IMR-90 (cell line): ENCODE results near the gene FOXP4. TPM values are rescaled to one million over a fixed set of nuclear protein-coding genes. Genes with fewer than 3 reads are reported as not detected.

Experiments
- ATAC-seq: fragments of 200-7000 bp; cut with Tn5 transposase; 2 replicates; pipeline ENCODE4 v1.9.1; 2020; ENCODE audit warnings: low read depth, mild to moderate bottlenecking, moderate library complexity
- BruUV-seq: library from RNA; stranded (reverse); fragments of 400-500 nt; replicated peaks from 2 replicates; lab custom pipeline; 2021; lab: Mats Ljungman, UMichigan
- CTCF ChIA-PET: fragments of 300-600 bp; formaldehyde crosslinking; extraction: SDS; loops from one replicate; lab custom pipeline; 2021; ENCODE audit warnings: antibody characterized with exemption; lab: Yijun Ruan, JAX
- POLR2A ChIA-PET: fragments of 300-600 bp; sonication (Branson Sonifier 250); formaldehyde crosslinking; loops from one replicate; lab custom pipeline; 2022; ENCODE audit warnings: antibody characterized with exemption; ENCODE audit not compliant: unreplicated experiment; lab: Charles Lee
- DNase-seq: peaks from one replicate; pipeline ENCODE4 v3.0.0; 2013
- H2AFZ ChIP-seq: replicated peaks from 2 replicates; pipeline ENCODE3; 2013; ENCODE audit warnings: low read length, mild to moderate bottlenecking; ENCODE audit not compliant: poor library complexity
- H2AK5ac ChIP-seq: 2 replicates; pipeline ENCODE4 v1.6.1; 2013; ENCODE audit warnings: low read depth, low read length, inconsistent platforms
- H2AK9ac ChIP-seq: replicated peaks from 2 replicates; pipeline ENCODE3; 2013; ENCODE audit warnings: mild to moderate bottlenecking, low read depth, low read length, moderate library complexity; ENCODE audit not compliant: poor library complexity
- H2BK120ac ChIP-seq: 2 replicates; pipeline ENCODE4 v1.6.1; 2013; ENCODE audit warnings: low read depth, low read length, inconsistent platforms
- H2BK15ac ChIP-seq: 3 replicates; pipeline ENCODE4 v1.6.1; 2013; ENCODE audit warnings: low read depth, low read length, inconsistent platforms
- H2BK20ac ChIP-seq: 2 replicates; pipeline ENCODE4 v1.6.1; 2013; ENCODE audit warnings: low read depth, mild to moderate bottlenecking, inconsistent platforms, low read length, moderate library complexity
- H2BK5ac ChIP-seq: 2 replicates; pipeline ENCODE4 v1.6.1; 2013; ENCODE audit warnings: mild to moderate bottlenecking, low read depth, low read length, inconsistent platforms; ENCODE audit not compliant: poor library complexity, severe bottlenecking
- H3K14ac ChIP-seq: replicated peaks from 2 replicates; pipeline ENCODE4 v1.6.1; 2013; ENCODE audit warnings: low read depth, low read length, inconsistent platforms
- H3K18ac ChIP-seq: 2 replicates; pipeline ENCODE4 v1.6.1; 2013; ENCODE audit warnings: low read depth, low read length, control low read depth
- H3K23ac ChIP-seq: 2 replicates; pipeline ENCODE4 v1.6.1; 2013; ENCODE audit warnings: low read depth, low read length, inconsistent platforms
- H3K27ac ChIP-seq: 2 replicates; pipeline ENCODE4 v1.5.1; 2013; ENCODE audit warnings: mild to moderate bottlenecking, control low read depth, low read length; ENCODE audit not compliant: insufficient read depth
- H3K27me3 ChIP-seq: 2 replicates; pipeline ENCODE4 v1.6.1; 2013; ENCODE audit warnings: low read length; ENCODE audit not compliant: control insufficient read depth, insufficient read depth
- H3K36me3 ChIP-seq: 2 replicates; pipeline ENCODE4 v1.6.1; 2013; ENCODE audit warnings: low read length, mixed read lengths; ENCODE audit not compliant: control insufficient read depth, insufficient read depth
- H3K4ac ChIP-seq: 2 replicates; pipeline ENCODE4 v1.6.1; 2013; ENCODE audit warnings: low read depth, low read length, inconsistent platforms
- H3K4me1 ChIP-seq: 2 replicates; pipeline ENCODE4 v1.6.1; 2013; ENCODE audit warnings: low read length, mixed read lengths; ENCODE audit not compliant: control insufficient read depth, insufficient read depth
- H3K4me2 ChIP-seq: 2 replicates; pipeline ENCODE4 v1.6.1; 2013; ENCODE audit warnings: low read depth, mild to moderate bottlenecking, control low read depth, low read length, moderate library complexity
- H3K4me3 ChIP-seq: 2 replicates; pipeline ENCODE4 v1.5.1; 2013; ENCODE audit warnings: low read depth, mild to moderate bottlenecking, control low read depth, low read length, moderate library complexity; ENCODE audit not compliant: insufficient read depth
- H3K56ac ChIP-seq: 2 replicates; pipeline ENCODE4 v1.6.1; 2013; ENCODE audit warnings: low read length, inconsistent platforms; ENCODE audit not compliant: insufficient read depth; ENCODE audit errors: extremely low read depth
- H3K79me1 ChIP-seq, 2 experiments: 2 replicates each; pipeline ENCODE4 v1.6.1; 2013; ENCODE audit warnings: low read length in 2 of 2, inconsistent platforms in 1 of 2, low read depth in 1 of 2
- H3K9ac ChIP-seq: 2 replicates; pipeline ENCODE4 v1.6.1; 2013; ENCODE audit warnings: low read depth, low read length, control low read depth
- H3K9me1 ChIP-seq: 2 replicates; pipeline ENCODE4 v1.6.1; 2013; ENCODE audit warnings: low read length, inconsistent platforms; ENCODE audit not compliant: insufficient read depth
- H3K9me3 ChIP-seq: 2 replicates; pipeline ENCODE4 v1.6.1; 2013; ENCODE audit warnings: low read length; ENCODE audit not compliant: control insufficient read depth, insufficient read depth
- H4K20me1 ChIP-seq: 2 replicates; pipeline ENCODE4 v1.6.1; 2013; ENCODE audit warnings: low read length, inconsistent platforms; ENCODE audit not compliant: insufficient read depth
- H4K5ac ChIP-seq: 2 replicates; pipeline ENCODE4 v1.6.1; 2013; ENCODE audit warnings: mild to moderate bottlenecking, low read depth, low read length, control low read depth
- H4K8ac ChIP-seq, 2 experiments: 2 replicates each; pipeline ENCODE4 v1.6.1; 2013; ENCODE audit warnings: low read depth in 2 of 2, low read length in 2 of 2, control low read depth in 1 of 2, inconsistent platforms in 1 of 2
- H4K91ac ChIP-seq: 2 replicates; pipeline ENCODE4 v1.6.1; 2013; ENCODE audit warnings: low read depth, low read length, inconsistent platforms; ENCODE audit not compliant: insufficient read depth
- BHLHE40 ChIP-seq: fragments of 150-350 bp; IDR thresholded peaks from 2 replicates; pipeline ENCODE4 v1.6.1; 2016; ENCODE audit warnings: mild to moderate bottlenecking, low read depth, low read length
- CEBPB ChIP-seq: IDR thresholded peaks from 2 replicates; pipeline ENCODE4 v1.6.1; 2012; ENCODE audit warnings: low read depth, low read length, improper control_type of control experiment
- CHD1 ChIP-seq: IDR thresholded peaks from 2 replicates; pipeline ENCODE4 v1.6.1; 2012; ENCODE audit warnings: low read depth, low read length, improper control_type of control experiment
- FOS ChIP-seq: fragments of 150-350 bp; IDR thresholded peaks from 2 replicates; pipeline ENCODE4 v1.6.1; 2016; ENCODE audit warnings: low read depth, low read length
- MAFK ChIP-seq: IDR thresholded peaks from 2 replicates; pipeline ENCODE4 v1.6.1; 2012; ENCODE audit warnings: low read depth, low read length, improper control_type of control experiment
- MAZ ChIP-seq: IDR thresholded peaks from 2 replicates; pipeline ENCODE4 v1.6.1; 2012; ENCODE audit warnings: low read depth, mild to moderate bottlenecking, low read length, improper control_type of control experiment, moderate library complexity, borderline replicate concordance
- MXI1 ChIP-seq: IDR thresholded peaks from 2 replicates; pipeline ENCODE4 v1.6.1; 2012; ENCODE audit warnings: low read depth, mild to moderate bottlenecking, low read length, moderate library complexity, borderline replicate concordance
- NFE2L2 ChIP-seq: fragments of 150-350 bp; IDR thresholded peaks from 2 replicates; pipeline ENCODE4 v1.6.1; 2016; ENCODE audit warnings: low read depth, mild to moderate bottlenecking, low read length
- POLR2A ChIP-seq: IDR thresholded peaks from 2 replicates; pipeline ENCODE4 v1.6.1; 2012; ENCODE audit warnings: mild to moderate bottlenecking, low read depth, low read length
- RCOR1 ChIP-seq: IDR thresholded peaks from 2 replicates; pipeline ENCODE4 v1.6.1; 2012; ENCODE audit warnings: mild to moderate bottlenecking, low read length, improper control_type of control experiment; ENCODE audit not compliant: insufficient replicate concordance
- RFX5 ChIP-seq: IDR thresholded peaks from 2 replicates; pipeline ENCODE4 v1.8.0; 2012; ENCODE audit warnings: low read depth, mild to moderate bottlenecking, low read length, moderate library complexity
- SMC3 ChIP-seq: fragments of 150-350 bp; IDR thresholded peaks from 2 replicates; pipeline ENCODE4 v1.6.1; 2016; ENCODE audit warnings: low read depth, mild to moderate bottlenecking, antibody characterized with exemption, low read length, moderate library complexity
- WGBS, 2 experiments: methylation state at CpG; one replicate each; pipeline versions ENCODE4 v1.1.5 to v1.1.7; 2013; ENCODE audit warnings: missing lambda C conversion rate in 2 of 2; ENCODE audit not compliant: insufficient read length in 1 of 2; ENCODE audit errors: extremely low coverage in 2 of 2; 5-methylcytosine and 5-hydroxymethylcytosine counted together
- dilution Hi-C: fragments of 300-500 bp; cut with HindIII; formaldehyde crosslinking; loops from one replicate; pipeline ENCODE4 v1.14.3; 2018; ENCODE audit warnings: low sequenced_read_pairs; ENCODE audit not compliant: unreplicated experiment
- in situ Hi-C: fragments of 300-500 bp; cut with MboI; formaldehyde crosslinking; loops from 3 replicates; pipeline ENCODE4 v1.14.3; 2019; ENCODE audit warnings: low sequenced_read_pairs, inconsistent platforms, mixed read lengths
- intact Hi-C: fragments of 100-400 bp; cut with micrococcal nuclease; formaldehyde crosslinking; loops from 2 replicates; pipeline ENCODE4 v1.10.0; 2022
- polyA plus RNA-seq, 3 experiments: library from polyadenylated mRNA; depleted of rRNA; stranded (reverse); fragments of >200 nt; gene quantifications; 2 replicates each; pipeline ENCODE4 v1.2.3, GENCODE V29; 2012; ENCODE audit warnings: low replicate concordance in 1 of 3
- total RNA-seq: library from RNA; depleted of rRNA; stranded (reverse); fragments of >200 nt; gene quantifications from 2 replicates; pipeline ENCODE4 v1.2.3, GENCODE V29; 2012
- TF ChIP-seq, protein P1 (sequence below): conservative IDR thresholded peaks from 2 replicates; pipeline ENCODE4 v1.5.1; 2012; ENCODE audit warnings: mild to moderate bottlenecking, low read depth, low read length, improper control_type of control experiment
- TF ChIP-seq, protein P2 (sequence below): fragments of 150-350 bp; IDR thresholded peaks from 2 replicates; pipeline ENCODE4 v1.6.1; 2017; ENCODE audit warnings: mild to moderate bottlenecking, antibody characterized with exemption, low read length, low read depth

The FOXP4 gene
- total and polyA plus RNA-seq, 2 of the 4 experiments (the other 2 are of a cell fraction), result 0.72 to 9.5 TPM

DNA sequence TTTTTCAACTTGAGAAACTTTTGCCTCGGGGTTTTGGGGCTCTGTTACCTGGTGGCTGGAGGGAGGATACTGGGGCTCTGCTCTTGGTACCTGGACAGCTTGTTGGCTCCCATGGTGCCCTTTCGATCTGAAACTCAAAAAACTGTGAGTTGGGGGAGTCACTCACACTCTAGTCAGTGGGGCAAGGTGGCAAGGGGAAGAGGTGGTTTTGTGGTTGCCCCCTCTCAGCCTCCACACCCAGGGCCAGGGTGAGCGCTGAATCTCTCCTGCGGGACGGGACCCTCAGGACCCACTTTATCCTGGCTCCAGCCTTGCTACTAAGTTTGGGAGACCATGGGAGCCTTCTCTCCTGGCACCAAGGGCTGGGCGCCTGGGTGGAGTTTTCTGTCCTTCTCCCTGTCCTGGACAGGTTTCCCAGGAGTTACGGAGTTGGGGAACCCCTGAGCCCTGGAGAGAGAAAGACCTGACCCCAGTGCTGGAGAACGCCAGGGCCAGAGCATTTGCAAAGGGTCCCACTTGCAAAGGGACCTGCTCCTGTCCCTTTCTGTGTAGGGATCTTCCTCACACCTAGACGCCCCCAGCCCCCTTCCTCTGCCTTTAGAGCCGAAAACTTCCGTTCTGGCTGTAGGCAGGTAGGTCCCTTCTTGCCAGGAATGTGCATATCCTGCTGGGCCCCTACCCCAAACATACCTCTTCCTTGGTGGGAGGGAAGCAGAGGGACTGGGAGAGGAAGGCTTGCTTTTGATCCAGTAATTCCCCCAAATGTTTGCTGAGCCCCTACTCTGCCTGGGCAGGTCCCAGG lies 2.9 kb downstream of the FOXP4 start (continued):
- TF ChIP-seq RFX5, result no peak

DNA sequence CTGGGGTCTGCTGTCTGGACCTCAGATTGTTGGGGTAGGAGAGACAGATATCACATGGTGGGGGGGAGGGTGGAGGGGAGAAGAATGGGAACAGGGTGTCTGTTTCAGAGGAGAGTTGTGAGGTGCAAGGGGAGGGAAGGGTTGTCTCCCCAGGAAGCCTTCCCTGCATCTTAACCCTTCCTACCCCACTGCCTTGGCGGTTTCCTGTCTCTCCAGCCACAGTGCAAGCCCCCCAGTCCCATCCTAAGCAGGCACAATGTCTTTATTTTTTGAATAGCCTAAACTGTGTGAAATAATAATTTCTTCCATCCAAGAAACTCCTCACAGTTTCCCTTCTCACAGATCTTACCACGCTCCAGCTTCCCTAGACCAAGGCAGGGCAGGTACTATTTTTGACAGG lies 3.5 kb downstream of the FOXP4 start:
- no peak overlapping the region for H3K14ac ChIP-seq
- H3K4me2 ChIP-seq, result no peak overlapping the region
- intact Hi-C loops, result no loop called here
- peaks cover 11 to 31% of the 10 kb centered on the region in 2 experiments for H3K79me1 ChIP-seq
- H3K9ac ChIP-seq, result no peak overlapping the region
- H3K4me3 ChIP-seq, result no peak overlapping the region
- ChIA-PET POLR2A (no interaction called here), CTCF (no interaction called here)
- in situ Hi-C loops, result no loop called here
- dilution Hi-C loops, result no loop called here
- no peak overlapping the region for H2AFZ ChIP-seq
- no peak overlapping the region for H3K23ac ChIP-seq
- H3K18ac ChIP-seq, result no peak overlapping the region
- H2BK15ac ChIP-seq, result no peak overlapping the region
- no peak overlapping the region for H3K27ac ChIP-seq
- BruUV-seq, result no TSS peak
- WGBS, 2 experiments, result no CpG with 5 or more reads among the region's 2 CpGs
- H3K4me1 ChIP-seq, result peaks cover 8% of the 10 kb centered on the region
- 0 out of 2 replicates have a peak, but pooled peaks cover 5% of the 10 kb centered on the region for H3K9me1 ChIP-seq
- no peak overlapping the region for H2BK120ac ChIP-seq
- no peaks in the 10 kb centered on the region; the same call in 1 of the 2 replicates for H3K27me3 ChIP-seq
- DNase-seq (no peak), ATAC-seq (no peak)
- no peak overlapping the region for H2AK5ac ChIP-seq
- no peaks in the 10 kb centered on the region for H3K9me3 ChIP-seq
- no peak overlapping the region for H3K4ac ChIP-seq
- peaks cover 11% of the 10 kb centered on the region for H3K36me3 ChIP-seq
- no peak overlapping the region for H4K5ac ChIP-seq
- H4K8ac ChIP-seq, result no peak overlapping the region
- H2BK20ac ChIP-seq, result no peak overlapping the region
- no peak overlapping the region for H2AK9ac ChIP-seq
- no peak overlapping the region for H2BK5ac ChIP-seq
- no peak overlapping the region for H3K56ac ChIP-seq
- H4K91ac ChIP-seq, result no peak overlapping the region
- peaks cover 39% of the 10 kb centered on the region for H4K20me1 ChIP-seq
- TF ChIP-seq NFE2L2 (no peak), FOS (no peak), CEBPB (no peak), RCOR1 (no peak), MXI1 (no peak), MAZ (no peak), POLR2A (no peak), CHD1 (no peak), BHLHE40 (no peak), MAFK (no peak), SMC3 (no peak)
- TF ChIP-seq, protein P1, sequence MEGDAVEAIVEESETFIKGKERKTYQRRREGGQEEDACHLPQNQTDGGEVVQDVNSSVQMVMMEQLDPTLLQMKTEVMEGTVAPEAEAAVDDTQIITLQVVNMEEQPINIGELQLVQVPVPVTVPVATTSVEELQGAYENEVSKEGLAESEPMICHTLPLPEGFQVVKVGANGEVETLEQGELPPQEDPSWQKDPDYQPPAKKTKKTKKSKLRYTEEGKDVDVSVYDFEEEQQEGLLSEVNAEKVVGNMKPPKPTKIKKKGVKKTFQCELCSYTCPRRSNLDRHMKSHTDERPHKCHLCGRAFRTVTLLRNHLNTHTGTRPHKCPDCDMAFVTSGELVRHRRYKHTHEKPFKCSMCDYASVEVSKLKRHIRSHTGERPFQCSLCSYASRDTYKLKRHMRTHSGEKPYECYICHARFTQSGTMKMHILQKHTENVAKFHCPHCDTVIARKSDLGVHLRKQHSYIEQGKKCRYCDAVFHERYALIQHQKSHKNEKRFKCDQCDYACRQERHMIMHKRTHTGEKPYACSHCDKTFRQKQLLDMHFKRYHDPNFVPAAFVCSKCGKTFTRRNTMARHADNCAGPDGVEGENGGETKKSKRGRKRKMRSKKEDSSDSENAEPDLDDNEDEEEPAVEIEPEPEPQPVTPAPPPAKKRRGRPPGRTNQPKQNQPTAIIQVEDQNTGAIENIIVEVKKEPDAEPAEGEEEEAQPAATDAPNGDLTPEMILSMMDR, result no peak
- TF ChIP-seq, protein P2, sequence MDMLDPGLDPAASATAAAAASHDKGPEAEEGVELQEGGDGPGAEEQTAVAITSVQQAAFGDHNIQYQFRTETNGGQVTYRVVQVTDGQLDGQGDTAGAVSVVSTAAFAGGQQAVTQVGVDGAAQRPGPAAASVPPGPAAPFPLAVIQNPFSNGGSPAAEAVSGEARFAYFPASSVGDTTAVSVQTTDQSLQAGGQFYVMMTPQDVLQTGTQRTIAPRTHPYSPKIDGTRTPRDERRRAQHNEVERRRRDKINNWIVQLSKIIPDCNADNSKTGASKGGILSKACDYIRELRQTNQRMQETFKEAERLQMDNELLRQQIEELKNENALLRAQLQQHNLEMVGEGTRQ, result no peak
